22Rv1 (cell line): ENCODE measurements around the gene CLCF1.

Experiments used
- ZFX ChIP-seq: fragments of 450-650 bp; IDR thresholded peaks from 2 replicates; pipeline ENCODE4 v1.6.1; 2017; ENCODE audit warnings: antibody characterized with exemption, borderline replicate concordance
- TF ChIP-seq, protein P1 (sequence below): fragments of 450-650 bp; IDR thresholded peaks from 2 replicates; pipeline ENCODE4 v1.5.1; 2017; ENCODE audit warnings: mild to moderate bottlenecking

DNA sequence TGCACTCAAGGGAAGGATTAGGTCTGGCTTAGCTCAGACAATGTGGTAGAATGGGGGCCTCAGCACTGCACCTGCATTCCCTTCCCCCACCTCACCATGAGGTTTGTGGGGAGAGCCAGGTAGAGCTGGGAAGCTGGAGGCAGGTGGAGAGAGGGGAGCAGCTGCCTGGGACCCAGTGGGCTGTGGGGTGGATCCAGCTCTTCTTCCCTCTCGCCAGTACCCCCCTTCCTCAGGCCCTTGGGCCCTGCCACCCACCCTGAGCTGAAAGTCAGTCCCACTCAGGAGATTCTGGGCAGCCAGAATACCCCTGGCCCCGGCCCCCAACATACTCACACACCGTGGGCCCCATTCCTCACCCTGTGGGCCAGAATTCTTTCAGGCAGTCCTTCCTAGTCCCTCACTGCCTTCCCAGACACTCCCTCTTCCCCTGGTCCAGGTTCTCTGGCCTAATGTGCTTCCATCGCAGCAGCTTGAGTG lies 17.0 kb downstream of the CLCF1 start:
- TF ChIP-seq, protein P1, sequence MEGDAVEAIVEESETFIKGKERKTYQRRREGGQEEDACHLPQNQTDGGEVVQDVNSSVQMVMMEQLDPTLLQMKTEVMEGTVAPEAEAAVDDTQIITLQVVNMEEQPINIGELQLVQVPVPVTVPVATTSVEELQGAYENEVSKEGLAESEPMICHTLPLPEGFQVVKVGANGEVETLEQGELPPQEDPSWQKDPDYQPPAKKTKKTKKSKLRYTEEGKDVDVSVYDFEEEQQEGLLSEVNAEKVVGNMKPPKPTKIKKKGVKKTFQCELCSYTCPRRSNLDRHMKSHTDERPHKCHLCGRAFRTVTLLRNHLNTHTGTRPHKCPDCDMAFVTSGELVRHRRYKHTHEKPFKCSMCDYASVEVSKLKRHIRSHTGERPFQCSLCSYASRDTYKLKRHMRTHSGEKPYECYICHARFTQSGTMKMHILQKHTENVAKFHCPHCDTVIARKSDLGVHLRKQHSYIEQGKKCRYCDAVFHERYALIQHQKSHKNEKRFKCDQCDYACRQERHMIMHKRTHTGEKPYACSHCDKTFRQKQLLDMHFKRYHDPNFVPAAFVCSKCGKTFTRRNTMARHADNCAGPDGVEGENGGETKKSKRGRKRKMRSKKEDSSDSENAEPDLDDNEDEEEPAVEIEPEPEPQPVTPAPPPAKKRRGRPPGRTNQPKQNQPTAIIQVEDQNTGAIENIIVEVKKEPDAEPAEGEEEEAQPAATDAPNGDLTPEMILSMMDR, result no peak
- no peak for TF ChIP-seq ZFX
